HG03469 (cell line): ENCODE measurements around the gene KRT74.
"Not testable (repeated sequence)": the region's sequence is repeated elsewhere in the genome, so short reads cannot be mapped to it uniquely, and the experiment has no call there.

Source experiments
- ATAC-seq: cut with Tn5 transposase; IDR thresholded peaks from one replicate; pipeline ENCODE4 v1.9.1; 2021; ENCODE audit warnings: mild to moderate bottlenecking, moderate library complexity, moderate number of reproducible peaks; ENCODE audit not compliant: unreplicated experiment

KRT74 gene

GRCh38 chr12:52603314-52603713 lies 29.7 kb upstream of the KRT74 start:
- ATAC-seq = no peak

GRCh38 chr12:52602552-52602951 lies 28.9 kb upstream of the KRT74 start:
- no peak for ATAC-seq

GRCh38 chr12:52601671-52602070 lies 28.0 kb upstream of the KRT74 start:
- no peak for ATAC-seq

DNA sequence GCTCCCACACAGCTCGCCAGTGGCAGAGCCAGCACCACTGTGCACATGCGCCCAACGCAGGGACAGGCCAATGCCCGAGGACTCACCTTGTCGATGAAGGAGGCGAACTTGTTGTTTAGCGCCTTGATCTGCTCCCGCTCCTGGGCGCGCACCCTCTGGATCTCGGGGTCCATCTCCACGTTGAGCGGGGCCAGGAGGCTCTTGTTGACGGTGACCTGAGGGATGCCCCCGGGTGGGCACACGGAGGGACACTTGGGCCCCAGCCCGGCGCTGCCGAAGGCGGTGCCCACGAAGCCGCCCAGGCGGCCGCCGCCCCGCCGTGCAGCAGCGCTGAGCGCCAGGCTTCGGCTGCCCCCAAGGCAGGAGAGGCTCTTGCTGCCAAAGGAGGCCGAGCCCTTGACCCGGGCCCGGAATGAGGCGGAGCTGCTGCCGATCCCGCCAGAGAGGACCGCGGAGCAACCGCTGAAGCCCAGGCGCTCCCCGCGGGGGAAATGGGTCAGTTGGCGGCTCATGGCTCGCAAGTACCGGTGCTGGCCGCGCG lies 27.4 kb upstream of the KRT74 start, which contains the start of gene KRT72:
Gene KRT72, minus strand, starts transcription at position 523 of the 541 bp plus-strand sequence. Its CDS starts 11 bp downstream, at position 512.
- no peak for ATAC-seq

DNA sequence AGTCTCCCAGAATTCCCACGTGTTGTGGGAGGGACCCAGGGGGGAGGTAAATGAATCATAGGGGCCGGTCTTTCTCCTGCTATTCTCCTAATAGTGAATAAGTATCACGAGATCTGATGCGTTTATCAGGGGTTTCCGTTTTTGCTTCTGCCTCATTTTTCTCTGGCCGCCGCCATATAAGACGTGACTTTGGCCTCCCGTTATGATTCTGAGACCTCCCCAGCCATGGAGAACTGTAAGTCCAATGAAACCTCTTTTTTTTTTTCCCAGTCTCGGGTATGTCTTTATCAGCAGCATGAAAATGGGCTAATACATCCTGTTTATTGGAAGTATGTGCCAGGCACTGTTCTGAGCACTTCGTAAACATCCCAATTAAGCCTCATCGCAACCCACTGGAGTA lies 26.8 kb upstream of the KRT74 start:
- no peak for ATAC-seq

DNA sequence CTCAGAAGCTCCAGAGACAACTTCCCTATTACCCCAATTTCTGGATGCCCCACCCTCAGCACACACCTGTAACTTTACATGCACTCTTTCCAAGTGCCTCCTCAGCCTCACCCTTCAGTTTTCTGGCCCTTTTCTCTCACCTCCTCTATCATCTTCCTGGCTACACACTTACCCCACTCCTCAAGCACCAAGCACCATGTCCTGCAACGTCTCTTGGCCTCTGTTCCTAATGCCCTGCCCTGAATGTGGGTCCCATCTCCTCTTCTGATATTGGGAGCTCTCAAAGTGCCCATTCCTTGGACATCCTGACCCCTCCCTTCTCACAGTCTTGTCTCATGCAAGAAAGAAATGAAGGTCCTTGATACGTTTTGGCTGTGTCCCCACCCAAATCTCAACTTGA lies 26.4 kb upstream of the KRT74 start:
- no peak for ATAC-seq

DNA sequence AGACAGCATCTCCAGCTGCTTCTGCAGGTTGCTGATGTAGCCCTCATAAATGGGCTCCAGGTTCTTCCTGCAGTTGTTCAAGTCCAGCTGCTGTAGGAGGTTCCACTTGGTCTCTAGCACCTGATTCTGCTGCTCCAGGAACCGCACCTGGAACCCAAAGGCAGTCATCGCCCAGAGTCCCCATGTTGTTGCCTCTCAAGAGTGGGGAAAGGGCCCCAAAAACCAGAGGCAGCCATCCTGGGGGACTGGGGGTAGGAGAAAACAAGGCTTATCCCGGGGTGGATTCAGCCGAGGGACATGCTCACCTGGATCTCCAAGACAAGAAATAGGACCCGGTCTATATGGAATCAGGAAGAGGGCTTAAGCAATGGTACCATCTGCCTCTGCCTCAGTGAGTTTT lies 25.3 kb upstream of the KRT74 start:
- no peak for ATAC-seq

DNA sequence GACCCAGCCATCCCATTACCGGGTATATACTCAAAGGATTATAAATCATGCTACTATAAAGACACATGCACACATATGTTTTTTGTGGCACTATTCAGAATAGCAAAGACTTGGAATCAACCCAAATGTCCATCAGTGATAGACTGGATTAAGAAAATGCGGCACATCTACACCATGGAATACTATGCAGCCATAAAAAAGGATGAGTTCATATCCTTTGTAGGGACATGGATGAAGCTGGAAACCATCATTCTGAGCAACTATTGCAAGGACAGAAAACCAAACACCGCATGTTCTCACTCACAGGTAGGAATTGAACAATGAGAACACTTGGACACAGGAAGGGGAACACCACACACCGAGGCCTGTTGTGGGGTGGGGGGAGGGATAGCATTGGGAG lies 20.6 kb upstream of the KRT74 start:
- not testable (repeated sequence) for ATAC-seq

DNA sequence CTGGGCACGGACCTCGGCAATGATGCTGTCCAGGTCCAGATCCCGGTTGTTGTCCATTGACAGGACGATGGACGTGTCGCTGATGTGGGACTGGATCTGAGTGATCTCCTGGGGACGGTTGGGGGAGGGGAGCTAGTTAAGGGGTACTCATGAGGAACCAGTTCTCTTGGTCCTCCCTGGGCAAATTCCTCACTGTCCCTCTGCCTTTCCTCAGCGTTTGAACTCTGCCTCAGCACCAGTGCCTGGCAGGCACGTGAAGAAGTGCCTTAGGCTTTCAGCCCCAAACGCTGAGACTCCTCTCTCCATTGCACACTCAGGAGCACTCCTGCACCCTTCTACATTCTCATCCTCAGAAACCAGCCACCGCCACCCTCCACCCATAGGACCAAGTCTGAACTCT lies 17.9 kb upstream of the KRT74 start:
- no peak for ATAC-seq

- ATAC-seq = no peak
These were observed 16.4 kb upstream of the KRT74 start for GRCh38 chr12:52590021-52590420.

DNA sequence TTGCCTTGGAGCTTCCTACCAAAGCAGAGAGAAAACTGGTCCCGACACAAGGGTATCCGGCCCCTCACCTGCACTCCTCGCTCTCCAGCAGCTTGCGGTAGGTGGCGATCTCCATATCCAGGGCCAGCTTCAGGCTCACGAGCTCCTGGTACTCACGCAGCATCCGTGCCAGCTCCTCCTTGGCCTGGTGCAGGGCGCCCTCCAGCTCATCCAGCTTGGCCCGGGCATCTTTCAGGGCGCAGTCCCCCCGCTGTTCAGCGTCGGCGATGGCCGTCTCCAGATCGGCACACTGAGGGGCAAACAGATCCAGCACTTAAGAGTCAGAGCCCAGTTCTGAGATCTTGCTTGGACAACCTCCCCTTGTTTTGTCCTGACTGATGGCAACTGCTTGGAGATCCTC lies 13.9 kb upstream of the KRT74 start:
- ATAC-seq = no peak

DNA sequence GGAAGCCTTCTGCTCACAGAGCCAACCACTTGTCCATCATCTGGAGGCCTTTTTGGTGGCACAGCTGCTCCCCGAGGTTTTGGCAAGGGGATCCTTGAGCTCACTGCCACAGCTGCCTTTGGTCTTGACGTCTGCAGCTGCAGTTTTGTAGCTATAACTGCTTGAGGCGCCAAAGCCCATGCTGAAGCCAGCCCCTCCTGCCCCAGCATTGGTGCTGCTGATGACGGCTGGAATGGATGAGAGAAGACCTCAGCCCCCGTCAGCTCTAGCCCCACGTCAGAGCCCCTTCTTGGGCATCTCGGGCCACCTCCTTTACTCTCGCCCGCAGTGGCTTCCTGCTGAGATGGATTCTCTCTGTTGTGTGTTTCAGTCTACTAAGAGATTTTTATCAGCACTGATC lies 12.3 kb upstream of the KRT74 start:
- no peak for ATAC-seq

- ATAC-seq = no peak
These were observed 11.4 kb upstream of the KRT74 start for GRCh38 chr12:52585066-52585465.

- no peak for ATAC-seq
These were observed 10.6 kb upstream of the KRT74 start for GRCh38 chr12:52584156-52584682.

DNA sequence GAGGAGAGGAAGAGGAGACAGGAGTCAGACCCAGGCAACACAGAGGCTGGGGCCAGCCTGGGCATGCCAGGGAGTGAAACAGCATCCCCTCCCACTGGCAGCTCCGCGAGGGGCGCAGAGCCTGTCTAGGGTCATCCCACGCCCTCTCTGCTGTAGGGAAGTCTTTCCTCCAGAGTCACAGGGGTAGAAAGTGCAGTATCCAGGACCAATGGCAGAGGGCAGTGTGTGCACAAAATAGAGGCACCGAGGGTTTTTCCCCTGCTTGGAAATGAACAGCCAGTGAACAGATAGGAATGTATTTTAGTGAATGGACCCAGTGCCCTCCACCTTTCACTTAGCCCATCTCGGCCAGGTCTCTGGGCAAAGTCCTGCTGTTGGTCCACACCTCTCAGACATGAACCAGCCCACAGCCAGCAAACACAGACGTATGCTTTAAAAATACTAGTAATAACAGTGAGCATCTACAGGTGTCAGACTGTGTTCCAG lies 9.4 kb upstream of the KRT74 start:
- no peak for ATAC-seq

DNA sequence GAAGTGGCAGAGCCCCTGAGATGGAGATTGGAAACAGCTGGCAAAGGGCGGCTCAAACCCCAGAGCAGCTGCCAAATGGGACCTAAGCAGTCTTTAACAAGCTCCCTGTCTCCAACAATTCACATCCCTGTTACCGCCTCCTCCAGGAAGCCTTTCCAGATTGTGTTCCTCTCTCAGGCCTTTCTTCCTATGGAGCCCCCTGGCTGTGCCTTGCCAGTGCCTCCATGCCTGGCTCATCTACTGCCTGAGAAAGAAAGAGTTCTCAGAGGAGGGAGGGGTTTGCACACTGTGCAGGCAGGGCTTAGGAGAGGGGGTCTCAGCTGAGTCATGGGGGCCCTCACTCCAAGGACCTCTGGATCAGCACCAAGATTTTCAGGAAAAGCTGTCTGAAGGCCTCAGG lies 8.8 kb upstream of the KRT74 start:
- no peak for ATAC-seq

- no peak for ATAC-seq
These were observed 7.8 kb upstream of the KRT74 start for GRCh38 chr12:52581481-52581880.

DNA sequence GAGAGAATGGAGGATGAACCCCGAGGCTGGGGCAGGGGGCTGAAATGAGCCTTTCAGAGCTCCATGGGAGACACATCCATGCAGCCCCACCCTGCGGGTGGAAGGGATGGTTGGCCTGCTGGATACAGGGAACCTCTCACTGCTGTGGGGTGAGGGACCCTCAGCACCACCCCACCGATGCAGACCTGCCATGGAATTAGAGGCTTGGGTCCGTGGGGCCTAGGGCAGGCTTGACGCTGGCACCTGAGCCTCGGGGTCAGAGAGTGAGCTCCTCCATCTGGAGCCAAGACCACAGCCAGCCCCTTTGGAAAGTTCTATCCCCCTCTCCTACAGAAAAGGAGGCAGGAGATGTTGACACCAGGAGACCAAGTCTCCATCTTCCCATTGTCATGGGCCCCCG lies 7.4 kb upstream of the KRT74 start:
- ATAC-seq = no peak

DNA sequence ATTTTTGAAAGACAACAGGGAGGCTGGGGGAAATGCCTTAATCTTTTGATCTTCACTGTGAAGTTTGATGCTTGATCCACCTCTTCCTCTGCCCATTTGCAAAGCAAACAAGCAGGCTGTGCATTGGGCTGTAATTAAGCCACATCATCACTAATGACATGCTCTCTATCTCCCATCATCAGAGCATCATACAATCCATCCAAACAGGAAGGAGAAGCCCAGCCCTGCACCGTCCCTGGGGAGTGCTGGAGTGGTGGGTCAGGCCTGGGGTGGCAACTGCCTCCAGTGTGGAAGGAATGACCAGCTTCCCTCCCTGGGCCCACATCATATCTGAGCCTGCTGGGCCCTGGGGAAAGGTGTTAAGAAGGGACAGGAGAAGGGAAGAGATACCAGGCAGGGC lies 6.9 kb upstream of the KRT74 start:
- ATAC-seq = no peak

GRCh38 chr12:52579468-52580465 lies 6.1 kb upstream of the KRT74 start:
- ATAC-seq = no peak

DNA sequence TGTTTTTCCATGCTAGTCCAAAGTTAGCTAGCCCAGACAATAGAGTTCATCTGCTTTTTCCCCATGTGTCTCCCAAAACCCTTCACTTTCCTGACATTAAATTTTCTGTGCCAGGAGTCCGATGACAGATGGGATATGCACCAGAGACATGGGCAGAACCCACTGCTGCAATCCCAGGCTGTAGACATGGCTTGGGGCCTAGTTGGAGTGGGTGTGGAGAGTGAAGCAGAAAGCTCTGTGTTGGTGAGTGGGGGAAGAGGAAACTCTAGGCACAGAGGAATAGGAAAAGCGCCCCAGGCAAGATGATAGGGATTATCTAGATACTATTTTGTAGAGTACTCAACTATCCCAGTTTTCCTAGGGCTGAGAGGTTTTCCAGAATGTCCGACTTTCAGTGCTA lies 4.8 kb upstream of the KRT74 start:
- no peak for ATAC-seq

GRCh38 chr12:52577316-52577715 lies 3.7 kb upstream of the KRT74 start:
- no peak for ATAC-seq
